ENCODE results near the gene CDC42BPA.

The CDC42BPA gene

GRCh38 chr1:227333423-227333822, 15.1 kb upstream of the CDC42BPA start:
- DNase-seq (ENCODE audit: low spot score) = no peak

- DNase-seq (ENCODE audit: low spot score) = no peak
Measured at GRCh38 chr1:227330279-227331076, 12.2 kb upstream of the CDC42BPA start.

GRCh38 chr1:227328405-227329019, 10.2 kb upstream of the CDC42BPA start:
- DNase-seq (ENCODE audit: low spot score) = no peak

- DNase-seq (ENCODE audit: low spot score) = no peak
Measured at GRCh38 chr1:227325156-227325555, 6.9 kb upstream of the CDC42BPA start.

GRCh38 chr1:227323967-227324268, 5.6 kb upstream of the CDC42BPA start:
- DNase-seq (ENCODE audit: low spot score) = no peak

- no peak for DNase-seq (ENCODE audit: low spot score)
Measured at GRCh38 chr1:227323171-227323966, 5.1 kb upstream of the CDC42BPA start.

GRCh38 chr1:227322376-227322775, 4.1 kb upstream of the CDC42BPA start:
- DNase-seq (ENCODE audit: low spot score) = no peak

- DNase-seq (ENCODE audit: low spot score) = no peak
Measured at GRCh38 chr1:227321035-227321434, 2.7 kb upstream of the CDC42BPA start.

- no peak for DNase-seq (ENCODE audit: low spot score)
Measured at GRCh38 chr1:227320476-227320875, 2.2 kb upstream of the CDC42BPA start.

- DNase-seq (ENCODE audit: low spot score) = no peak
Measured at GRCh38 chr1:227318853-227319607, 738 bp upstream of the CDC42BPA start.

- DNase-seq (ENCODE audit: low spot score) = peak; percentile 47
Measured at GRCh38 chr1:227317523-227318015, 723 bp downstream of the CDC42BPA start.

- peak; percentile 31 for DNase-seq (ENCODE audit: low spot score)
Measured at GRCh38 chr1:227317011-227317451, 1.3 kb downstream of the CDC42BPA start.

- DNase-seq (ENCODE audit: low spot score) = no peak
Measured at GRCh38 chr1:227316456-227316855, 1.8 kb downstream of the CDC42BPA start.

- peak; percentile 51 for DNase-seq (ENCODE audit: low spot score)
Measured at GRCh38 chr1:227315629-227316346, 2.5 kb downstream of the CDC42BPA start.

- no peak for DNase-seq (ENCODE audit: low spot score)
Measured at GRCh38 chr1:227314014-227314848, 4.1 kb downstream of the CDC42BPA start.

GRCh38 chr1:227312361-227313025, 5.8 kb downstream of the CDC42BPA start:
- DNase-seq (ENCODE audit: low spot score) = no peak

GRCh38 chr1:227311389-227312001, 6.8 kb downstream of the CDC42BPA start:
- DNase-seq (ENCODE audit: low spot score) = no peak

GRCh38 chr1:227308367-227309336, 9.6 kb downstream of the CDC42BPA start:
- no peak for DNase-seq (ENCODE audit: low spot score)
